Mesenchymal stem cell (in vitro differentiated cells and primary cell): ENCODE results near the gene SCAPER.

Experiments
- DNase-seq: peaks from one replicate; pipeline ENCODE4 v3.0.0-alpha.2; 2013
- H2AFZ ChIP-seq: one replicate; pipeline ENCODE4 v1.6.1; 2013; ENCODE audit warnings: low read depth, mild to moderate bottlenecking, control low read depth, inconsistent platforms, low read length, moderate library complexity
- H2AK5ac ChIP-seq: 2 replicates; pipeline ENCODE4 v1.6.1; 2013; ENCODE audit warnings: low read length, moderate library complexity, mild to moderate bottlenecking, inconsistent platforms; ENCODE audit not compliant: severe bottlenecking
- H2BK120ac ChIP-seq: one replicate; pipeline ENCODE4 v1.6.1; 2013; ENCODE audit warnings: low read depth, mild to moderate bottlenecking, inconsistent platforms, low read length, moderate library complexity
- H2BK12ac ChIP-seq, 2 experiments: one replicate each; pipeline ENCODE4 v1.6.1; 2013; ENCODE audit warnings: inconsistent platforms in 2 of 2, low read length in 2 of 2, mild to moderate bottlenecking in 2 of 2, moderate library complexity in 2 of 2, control low read depth in 1 of 2
- H2BK15ac ChIP-seq: one replicate; pipeline ENCODE4 v1.6.1; 2013; ENCODE audit warnings: mild to moderate bottlenecking, low read depth, inconsistent platforms; ENCODE audit not compliant: poor library complexity, severe bottlenecking
- H2BK5ac ChIP-seq: 2 replicates; pipeline ENCODE4 v1.6.1; 2013; ENCODE audit warnings: low read depth, mild to moderate bottlenecking, low read length, control low read depth, inconsistent platforms; ENCODE audit not compliant: poor library complexity, severe bottlenecking
- H3K14ac ChIP-seq, 2 experiments: one replicate each; pipeline ENCODE4 v1.6.1; 2013; ENCODE audit warnings: inconsistent platforms in 2 of 2, low read length in 2 of 2, control low read depth in 1 of 2, mild to moderate bottlenecking in 1 of 2, moderate library complexity in 1 of 2
- H3K18ac ChIP-seq, 2 experiments: one replicate each; pipeline ENCODE4 v1.6.1; 2013; ENCODE audit warnings: inconsistent platforms in 2 of 2, low read length in 2 of 2, control low read depth in 1 of 2, low read depth in 1 of 2, mild to moderate bottlenecking in 1 of 2
- H3K23ac ChIP-seq, 2 experiments: one replicate each; pipeline ENCODE4 v1.6.1; 2013; ENCODE audit warnings: inconsistent platforms in 2 of 2, low read length in 2 of 2, mild to moderate bottlenecking in 2 of 2, moderate library complexity in 2 of 2, control low read depth in 1 of 2
- H3K27ac ChIP-seq: 2 replicates; pipeline ENCODE4 v1.5.1; 2013; ENCODE audit warnings: mild to moderate bottlenecking, moderate library complexity, low read length, control low read depth, inconsistent platforms; ENCODE audit not compliant: poor library complexity, severe bottlenecking
- H3K27me3 ChIP-seq, 2 experiments: 2 replicates each; pipeline versions ENCODE4 v1.6.1 to v1.7.0; 2013; ENCODE audit warnings: low read length in 2 of 2, mild to moderate bottlenecking in 2 of 2, moderate library complexity in 2 of 2, control low read depth in 1 of 2, inconsistent platforms in 1 of 2; ENCODE audit not compliant: control insufficient read depth in 1 of 2, insufficient read depth in 1 of 2
- H3K36me3 ChIP-seq, 2 experiments: 2 replicates each; pipeline versions ENCODE4 v1.6.1 to v1.7.0; 2013; ENCODE audit warnings: low read length in 2 of 2, control low read depth in 1 of 2, inconsistent platforms in 1 of 2, low read depth in 1 of 2, mild to moderate bottlenecking in 1 of 2; ENCODE audit not compliant: insufficient read depth in 2 of 2, control insufficient read depth in 1 of 2
- H3K4ac ChIP-seq, 2 experiments: one replicate each; pipeline ENCODE4 v1.6.1; 2013; ENCODE audit warnings: inconsistent platforms in 2 of 2, low read length in 2 of 2, mild to moderate bottlenecking in 2 of 2, moderate library complexity in 2 of 2, control low read depth in 1 of 2, low read depth in 1 of 2
- H3K4me1 ChIP-seq: 2 replicates; pipeline ENCODE4 v1.6.1; 2013; ENCODE audit warnings: low read depth, low read length, control low read depth; ENCODE audit not compliant: control insufficient read depth, insufficient read depth
- H3K4me2 ChIP-seq: 2 replicates; pipeline ENCODE4 v1.6.1; 2013; ENCODE audit warnings: low read length, mild to moderate bottlenecking, inconsistent platforms; ENCODE audit not compliant: poor library complexity, severe bottlenecking
- H3K4me3 ChIP-seq, 2 experiments: 2 replicates each; pipeline versions ENCODE4 v1.5.1 to v1.7.0; 2013; ENCODE audit warnings: low read length in 2 of 2, mild to moderate bottlenecking in 2 of 2, control low read depth in 1 of 2, low read depth in 1 of 2; ENCODE audit not compliant: insufficient read depth in 1 of 2
- H3K79me1 ChIP-seq: replicated peaks from 2 replicates; pipeline ENCODE4 v1.6.1; 2013; ENCODE audit warnings: mild to moderate bottlenecking, control low read depth, low read length, inconsistent platforms; ENCODE audit not compliant: poor library complexity, severe bottlenecking
- H3K9ac ChIP-seq: 2 replicates; pipeline ENCODE4 v1.7.0; 2013; ENCODE audit warnings: mild to moderate bottlenecking, low read length, moderate library complexity
- H3K9me3 ChIP-seq: 2 replicates; pipeline ENCODE4 v1.7.0; 2013; ENCODE audit warnings: mild to moderate bottlenecking, low read length; ENCODE audit not compliant: control insufficient read depth
- H4K8ac ChIP-seq: one replicate; pipeline ENCODE4 v1.6.1; 2013; ENCODE audit warnings: inconsistent platforms, mild to moderate bottlenecking, low read length, moderate library complexity
- H4K91ac ChIP-seq: one replicate; pipeline ENCODE4 v1.6.1; 2013; ENCODE audit warnings: mild to moderate bottlenecking, low read length, inconsistent platforms
- WGBS: methylation state at CpG from one replicate; pipeline ENCODE4 v1.1.7; 2013; ENCODE audit warnings: mixed read lengths; 5-methylcytosine and 5-hydroxymethylcytosine counted together

SCAPER gene

GRCh38 chr15:76338486-76339304 is 566.4 kb downstream of the SCAPER start:
- WGBS, result 10% methylated on average over 25 of the region's 26 CpGs
- no peak overlapping the region for H2BK5ac ChIP-seq
- no peak overlapping the region for H3K9ac ChIP-seq
- H3K36me3 ChIP-seq, result no peaks in the 10 kb centered on the region
- H3K23ac ChIP-seq, result no peak overlapping the region
- H2BK15ac ChIP-seq, result no peak overlapping the region
- H3K4me2 ChIP-seq, result peak overlapping the region; percentile 39
- H2AFZ ChIP-seq, result no peak overlapping the region
- H4K8ac ChIP-seq, result no peak overlapping the region
- no peak overlapping the region for H2BK12ac ChIP-seq
- H4K91ac ChIP-seq, result no peak overlapping the region
- DNase-seq, result no peak
- H3K4me3 ChIP-seq, result no peak overlapping the region
- no peak overlapping the region for H3K14ac ChIP-seq
- no peak overlapping the region for H3K18ac ChIP-seq
- peaks cover 86 to 99% of the 10 kb centered on the region in 2 experiments for H3K27me3 ChIP-seq
- H3K27ac ChIP-seq, result no peak overlapping the region
- H3K4ac ChIP-seq, result no peak overlapping the region
- H3K79me1 ChIP-seq, result no peaks in the 10 kb centered on the region
- H2AK5ac ChIP-seq, result no peak overlapping the region
- no peak overlapping the region for H2BK120ac ChIP-seq
- H3K9me3 ChIP-seq, result no peaks in the 10 kb centered on the region
- peaks cover 49% of the 10 kb centered on the region for H3K4me1 ChIP-seq

DNA sequence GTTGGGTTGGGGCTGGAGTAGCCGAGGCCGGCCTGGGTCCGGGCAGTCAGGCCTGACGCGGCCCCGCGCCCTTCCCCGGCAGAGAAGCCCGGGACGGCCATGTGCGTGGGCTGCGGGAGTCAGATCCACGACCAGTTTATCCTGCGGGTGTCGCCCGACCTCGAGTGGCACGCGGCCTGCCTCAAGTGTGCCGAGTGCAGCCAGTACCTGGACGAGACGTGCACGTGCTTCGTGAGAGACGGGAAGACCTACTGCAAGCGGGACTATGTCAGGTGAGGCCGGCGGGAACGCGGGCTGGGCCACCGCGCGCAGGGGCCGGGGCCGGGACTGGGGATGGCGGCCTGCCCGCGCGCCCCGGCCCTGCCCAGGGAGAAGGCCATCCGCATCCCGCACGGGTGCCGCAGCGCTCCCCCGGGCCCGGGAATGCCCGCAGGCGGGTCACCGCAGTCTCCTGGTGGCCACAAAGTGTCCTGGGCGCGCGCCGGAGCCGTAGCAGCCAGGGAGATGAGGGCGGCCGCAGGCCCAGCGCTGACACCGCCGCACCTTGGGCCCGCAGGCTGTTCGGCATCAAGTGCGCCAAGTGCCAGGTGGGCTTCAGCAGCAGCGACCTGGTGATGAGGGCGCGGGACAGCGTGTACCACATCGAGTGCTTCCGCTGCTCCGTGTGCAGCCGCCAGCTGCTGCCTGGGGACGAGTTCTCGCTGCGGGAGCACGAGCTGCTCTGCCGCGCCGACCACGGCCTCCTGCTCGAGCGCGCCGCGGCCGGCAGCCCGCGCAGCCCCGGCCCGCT is 567.2 kb downstream of the SCAPER start:
- H4K91ac ChIP-seq, result peak overlapping the region; percentile 60
- no peak overlapping the region for H2BK15ac ChIP-seq
- 3% methylated on average over 75 of the region's 89 CpGs for WGBS
- H3K4me3 ChIP-seq, result peak overlapping the region in 1 of 2 experiments; percentile 23
- no peak overlapping the region for H2AFZ ChIP-seq
- H3K27ac ChIP-seq, result no peak overlapping the region
- H3K4ac ChIP-seq, result no peak overlapping the region
- H3K18ac ChIP-seq, result no peak overlapping the region
- H3K4me2 ChIP-seq, result peak overlapping the region; percentile 55
- H2BK120ac ChIP-seq, result no peak overlapping the region
- H3K36me3 ChIP-seq, result no peaks in the 10 kb centered on the region
- no peak overlapping the region for H2AK5ac ChIP-seq
- peak; percentile 35 for DNase-seq
- no peak overlapping the region for H2BK12ac ChIP-seq
- no peak overlapping the region for H2BK5ac ChIP-seq
- H3K27me3 ChIP-seq, result peaks cover 78 to 99% of the 10 kb centered on the region in 2 experiments
- no peaks in the 10 kb centered on the region for H3K79me1 ChIP-seq
- no peaks in the 10 kb centered on the region for H3K9me3 ChIP-seq
- H3K4me1 ChIP-seq, result peaks cover 47% of the 10 kb centered on the region
- H3K9ac ChIP-seq, result no peak overlapping the region
- H3K23ac ChIP-seq, result peak overlapping the region in 1 of 2 experiments; percentile 86
- H3K14ac ChIP-seq, result no peak overlapping the region
- no peak overlapping the region for H4K8ac ChIP-seq

- Histone ChIP-seq H3K27ac (no peak overlapping the region), H2BK120ac (no peak overlapping the region), H3K27me3 (peaks cover 76 to 98% of the 10 kb centered on the region in 2 experiments), H3K36me3 (no peaks in the 10 kb centered on the region), H2BK12ac (no peak overlapping the region), H3K4me3 (peak overlapping the region in 1 of 2 experiments; percentile 33), H2BK15ac (no peak overlapping the region), H3K23ac (no peak overlapping the region), H3K79me1 (no peaks in the 10 kb centered on the region), H4K91ac (no peak overlapping the region), H2AK5ac (no peak overlapping the region), H3K4me2 (peak overlapping the region; percentile 55), H3K4ac (no peak overlapping the region), H3K18ac (no peak overlapping the region), H2AFZ (no peak overlapping the region), H3K9me3 (no peaks in the 10 kb centered on the region), H4K8ac (no peak overlapping the region), H3K9ac (no peak overlapping the region), H2BK5ac (no peak overlapping the region), H3K14ac (no peak overlapping the region), H3K4me1 (peaks cover 41% of the 10 kb centered on the region)
- peak; percentile 67 for DNase-seq
- 6% methylated on average over 25 of the region's 25 CpGs for WGBS
These were observed 568.0 kb downstream of the SCAPER start for GRCh38 chr15:76337059-76337695.
